Activated CD8-positive, alpha-beta memory T cell treated with anti-CD3 and anti-CD28 coated beads, Interleukin-2, amount 50 U/mL, for 4 hours (primary cell): Measurements from ENCODE around the gene C12orf76.
"Not testable (repeated sequence)": the region's sequence is repeated elsewhere in the genome, so short reads cannot be mapped to it uniquely, and the experiment has no call there.

ENCODE experiments used
- DNase-seq: peaks from one replicate; pipeline ENCODE4 v3.0.0-alpha.2; 2020

The C12orf76 gene

GRCh38 chr12:110062241-110062640 lies 13.9 kb upstream of the C12orf76 start:
- DNase-seq: no peak

GRCh38 chr12:110059651-110060000 lies 11.3 kb upstream of the C12orf76 start:
- no peak for DNase-seq

GRCh38 chr12:110058875-110059615 lies 10.7 kb upstream of the C12orf76 start:
- DNase-seq: no peak

- not testable (repeated sequence) for DNase-seq
Measured at GRCh38 chr12:110056643-110057042, 8.3 kb upstream of the C12orf76 start.

- DNase-seq: not testable (repeated sequence)
Measured at GRCh38 chr12:110055375-110056352, 7.3 kb upstream of the C12orf76 start.

- no peak for DNase-seq
Measured at GRCh38 chr12:110050927-110051326, 2.6 kb upstream of the C12orf76 start.

- not testable (repeated sequence) for DNase-seq
Measured at GRCh38 chr12:110049666-110050065, 1.3 kb upstream of the C12orf76 start.

- not testable (repeated sequence) for DNase-seq
Measured at GRCh38 chr12:110049034-110049433, 712 bp upstream of the C12orf76 start.

- no peak for DNase-seq
Measured at GRCh38 chr12:110047297-110047940, 903 bp downstream of the C12orf76 start.

- no peak for DNase-seq
Measured at GRCh38 chr12:110046451-110047187, 1.7 kb downstream of the C12orf76 start.

GRCh38 chr12:110042264-110042663 lies 6.1 kb downstream of the C12orf76 start:
- no peak for DNase-seq

- DNase-seq: peak; percentile 24
Measured at GRCh38 chr12:110039085-110039807, 9.1 kb downstream of the C12orf76 start.

GRCh38 chr12:110038741-110039084 lies 9.6 kb downstream of the C12orf76 start:
- no peak for DNase-seq

- DNase-seq: no peak
Measured at GRCh38 chr12:110037315-110037714, 11.0 kb downstream of the C12orf76 start.

GRCh38 chr12:110035534-110036104 lies 12.7 kb downstream of the C12orf76 start:
- no peak for DNase-seq

GRCh38 chr12:110033888-110034287 lies 14.4 kb downstream of the C12orf76 start:
- no peak for DNase-seq

- no peak for DNase-seq
Measured at GRCh38 chr12:110029290-110029815, 19.0 kb downstream of the C12orf76 start.

- no peak for DNase-seq
Measured at GRCh38 chr12:110028323-110028722, 20.0 kb downstream of the C12orf76 start.

GRCh38 chr12:110024051-110024450 lies 24.3 kb downstream of the C12orf76 start:
- no peak for DNase-seq

GRCh38 chr12:110023059-110023980 lies 25.0 kb downstream of the C12orf76 start:
- no peak for DNase-seq
